Omental fat pad (tissue), 4 donors: ENCODE data around the gene CD1C. TPM values are rescaled to one million over a fixed set of nuclear protein-coding genes. Genes with fewer than 3 reads are reported as not detected.
"Not testable (repeated sequence)": the region's sequence is repeated elsewhere in the genome, so short reads cannot be mapped to it uniquely, and the experiment has no call there.

Source experiments
- ATAC-seq: fragments of 150-250 bp; one replicate; pipeline ENCODE4 v1.9.1; 2016; ENCODE audit warnings: mild to moderate bottlenecking, moderate library complexity; ENCODE audit not compliant: low FRiP score
- DNase-seq: peaks from one replicate; pipeline ENCODE4 v3.0.0-alpha.2; 2019; ENCODE audit warnings: low spot score
- total RNA-seq, 4 donors: library from RNA; depleted of rRNA; stranded (reverse); fragments of >200 nt; gene quantifications; one replicate each; pipeline ENCODE4 v1.1.0, GENCODE V29; 2016
- TF ChIP-seq, protein P1 (sequence below), 3 donors: fragments of 450-650 bp; IDR thresholded peaks; one replicate each; pipeline ENCODE4 v1.5.1; 2016 to 2017; ENCODE audit warnings: antibody characterized with exemption in 3 of 3, mild to moderate bottlenecking in 3 of 3, moderate library complexity in 2 of 3

The CD1C gene
- total RNA-seq, 4 donors from 2014 or later, result 0.74 to 0.96 (median 0.94) TPM; not detected in 1

DNA sequence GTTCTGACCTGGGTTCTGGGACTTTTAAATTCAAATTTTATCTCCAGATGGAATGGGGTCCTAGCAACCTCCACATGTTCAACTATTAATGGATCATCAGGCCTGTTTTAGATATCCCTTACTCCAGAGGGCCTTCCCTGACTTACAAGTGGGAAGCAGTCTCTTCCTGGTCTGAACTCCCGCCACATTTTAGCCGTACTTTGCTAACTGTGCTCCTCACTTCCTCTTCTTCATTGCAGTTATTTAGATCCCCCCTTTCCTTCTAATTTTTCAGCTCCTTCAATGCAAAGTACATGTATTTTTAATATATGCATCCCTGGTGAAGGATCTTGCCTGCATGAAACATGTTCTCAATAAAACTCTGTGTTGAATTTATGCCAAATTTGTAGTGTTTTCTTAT, 31.8 kb upstream of the CD1C start:
- ATAC-seq, result no peak
- TF ChIP-seq, protein P1, sequence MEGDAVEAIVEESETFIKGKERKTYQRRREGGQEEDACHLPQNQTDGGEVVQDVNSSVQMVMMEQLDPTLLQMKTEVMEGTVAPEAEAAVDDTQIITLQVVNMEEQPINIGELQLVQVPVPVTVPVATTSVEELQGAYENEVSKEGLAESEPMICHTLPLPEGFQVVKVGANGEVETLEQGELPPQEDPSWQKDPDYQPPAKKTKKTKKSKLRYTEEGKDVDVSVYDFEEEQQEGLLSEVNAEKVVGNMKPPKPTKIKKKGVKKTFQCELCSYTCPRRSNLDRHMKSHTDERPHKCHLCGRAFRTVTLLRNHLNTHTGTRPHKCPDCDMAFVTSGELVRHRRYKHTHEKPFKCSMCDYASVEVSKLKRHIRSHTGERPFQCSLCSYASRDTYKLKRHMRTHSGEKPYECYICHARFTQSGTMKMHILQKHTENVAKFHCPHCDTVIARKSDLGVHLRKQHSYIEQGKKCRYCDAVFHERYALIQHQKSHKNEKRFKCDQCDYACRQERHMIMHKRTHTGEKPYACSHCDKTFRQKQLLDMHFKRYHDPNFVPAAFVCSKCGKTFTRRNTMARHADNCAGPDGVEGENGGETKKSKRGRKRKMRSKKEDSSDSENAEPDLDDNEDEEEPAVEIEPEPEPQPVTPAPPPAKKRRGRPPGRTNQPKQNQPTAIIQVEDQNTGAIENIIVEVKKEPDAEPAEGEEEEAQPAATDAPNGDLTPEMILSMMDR (IDR thresholded peaks at IDR 0.05), result no peak
- DNase-seq, result no peak

DNA sequence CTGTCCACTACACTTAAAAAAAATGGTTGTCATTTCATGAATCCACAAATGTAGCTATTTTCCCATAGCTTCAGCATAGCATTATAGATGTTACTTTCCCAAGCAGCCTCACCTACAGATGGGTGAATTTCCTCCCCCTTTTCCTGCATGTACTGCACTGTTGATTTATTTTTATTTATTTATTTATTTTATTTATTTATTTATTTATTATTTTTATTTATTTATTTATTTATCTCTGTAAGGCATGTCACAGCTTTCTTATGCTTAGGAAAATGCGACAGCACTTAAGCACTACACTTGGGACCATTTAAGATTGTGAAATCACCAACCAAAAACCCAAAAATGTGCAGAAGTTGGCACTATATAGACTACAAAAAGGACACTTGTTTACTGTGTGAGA, 30.6 kb upstream of the CD1C start:
- ATAC-seq (no peak), DNase-seq (no peak)
- TF ChIP-seq, protein P1 (IDR thresholded peaks at IDR 0.05), result no peak

DNA sequence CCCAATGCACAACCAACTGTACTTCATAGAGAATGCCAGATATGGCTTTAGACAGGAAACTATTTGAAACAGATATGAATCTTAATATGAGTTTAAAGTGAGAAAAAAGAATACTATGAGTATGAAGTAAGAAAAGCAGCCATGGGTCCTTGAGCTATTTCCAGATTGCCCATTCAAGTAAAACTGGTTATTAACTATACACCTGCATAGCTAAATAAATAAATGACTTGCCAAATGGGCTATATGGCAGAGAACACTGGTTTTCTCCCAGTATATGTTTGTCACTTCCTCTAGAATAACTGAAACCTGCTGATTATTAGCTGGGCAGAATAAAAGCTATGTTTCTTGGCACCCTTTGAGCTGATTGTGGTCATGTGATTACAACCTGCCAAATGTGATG, 17.0 kb upstream of the CD1C start:
- TF ChIP-seq, protein P1 (IDR thresholded peaks at IDR 0.05), result no peak
- DNase-seq (no peak), ATAC-seq (no peak)

DNA sequence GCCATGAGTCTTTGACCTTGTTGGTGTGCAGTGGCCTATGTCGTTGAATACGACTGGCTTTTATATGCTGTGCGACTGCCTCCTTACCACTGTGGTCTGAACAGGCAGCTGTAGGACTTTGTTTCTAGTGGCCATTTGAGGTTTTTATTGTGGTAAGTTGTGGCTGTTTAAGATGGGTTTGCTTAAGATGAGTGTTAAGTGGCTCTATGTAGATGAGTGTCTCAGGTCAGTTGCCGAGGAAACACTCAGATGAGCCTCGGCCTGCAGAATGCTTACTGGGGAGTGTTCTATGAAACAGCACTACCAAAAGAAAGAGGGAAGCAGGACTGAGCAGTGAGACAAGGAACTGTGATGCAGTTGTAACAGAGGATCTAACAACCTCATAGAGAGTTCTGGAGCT, 14.9 kb upstream of the CD1C start:
- TF ChIP-seq, protein P1 (IDR thresholded peaks at IDR 0.05), result no peak
- ATAC-seq (no peak), DNase-seq (no peak)

DNA sequence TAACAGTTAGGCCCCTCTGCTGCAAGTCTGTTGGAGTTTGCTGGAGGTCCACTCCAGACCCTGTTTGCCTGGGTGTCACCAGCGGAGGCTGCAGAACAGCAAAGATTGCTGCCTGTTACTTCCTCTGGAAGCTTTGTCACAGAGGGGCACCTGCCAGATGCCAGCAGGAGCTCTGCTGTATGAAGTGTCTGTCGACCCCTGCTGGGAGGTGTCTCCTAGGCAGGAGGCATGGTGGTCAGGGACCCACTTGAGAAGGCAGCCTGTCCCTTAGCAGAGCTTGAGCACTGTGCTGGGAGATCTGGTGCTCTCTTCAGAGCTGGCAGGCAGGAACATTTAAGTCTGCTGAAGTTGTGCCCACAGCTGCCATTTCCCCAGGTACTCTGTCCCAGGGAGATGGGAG, 7.3 kb upstream of the CD1C start:
- not testable (repeated sequence) for ATAC-seq, DNase-seq

DNA sequence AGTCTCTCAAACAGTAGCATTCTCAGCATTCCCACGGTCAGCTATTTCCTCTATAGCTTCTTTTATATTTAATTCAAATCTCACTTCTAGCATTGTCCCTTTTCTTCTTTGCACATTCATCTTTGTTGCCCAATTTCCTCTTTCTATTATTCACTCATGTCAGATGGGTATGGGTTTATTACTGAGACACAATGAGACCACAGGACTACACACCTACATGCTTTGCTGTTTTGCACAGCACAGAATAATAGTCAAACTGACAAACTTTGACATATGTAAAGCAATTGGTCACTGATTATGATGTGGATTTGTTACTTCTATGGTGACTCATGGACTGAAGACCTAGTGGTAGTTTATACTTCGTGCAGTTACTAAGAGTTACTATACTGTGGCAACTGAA, 5.8 kb upstream of the CD1C start:
- no peak for ATAC-seq
- TF ChIP-seq, protein P1 (IDR thresholded peaks at IDR 0.05), result no peak
- no peak for DNase-seq

DNA sequence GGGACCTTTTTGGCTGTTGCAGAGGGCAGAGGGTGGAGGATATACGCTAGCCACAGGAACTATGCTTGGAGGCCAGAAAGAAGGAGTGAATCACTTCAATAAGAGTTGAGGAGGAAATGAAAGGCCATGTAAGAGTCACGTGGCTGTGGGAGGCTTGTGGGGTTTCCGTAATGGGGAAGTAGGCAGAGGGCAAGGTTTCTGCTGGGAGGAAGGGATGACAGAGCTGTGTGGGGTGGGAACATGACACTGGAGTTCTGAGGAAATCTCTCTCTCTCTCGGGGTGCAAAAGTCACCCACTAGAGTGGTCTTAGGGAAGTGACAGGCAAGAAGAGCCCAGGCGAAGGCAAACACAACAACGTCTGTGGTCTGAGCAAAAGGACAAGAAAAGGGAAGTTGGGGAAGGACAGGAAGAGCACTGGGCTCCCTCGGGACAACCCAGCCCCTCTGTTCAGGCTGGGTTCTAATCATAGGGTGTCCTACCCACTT, 3.9 kb upstream of the CD1C start:
- TF ChIP-seq, protein P1 (IDR thresholded peaks at IDR 0.05), result no peak
- ATAC-seq (no peak), DNase-seq (no peak)

DNA sequence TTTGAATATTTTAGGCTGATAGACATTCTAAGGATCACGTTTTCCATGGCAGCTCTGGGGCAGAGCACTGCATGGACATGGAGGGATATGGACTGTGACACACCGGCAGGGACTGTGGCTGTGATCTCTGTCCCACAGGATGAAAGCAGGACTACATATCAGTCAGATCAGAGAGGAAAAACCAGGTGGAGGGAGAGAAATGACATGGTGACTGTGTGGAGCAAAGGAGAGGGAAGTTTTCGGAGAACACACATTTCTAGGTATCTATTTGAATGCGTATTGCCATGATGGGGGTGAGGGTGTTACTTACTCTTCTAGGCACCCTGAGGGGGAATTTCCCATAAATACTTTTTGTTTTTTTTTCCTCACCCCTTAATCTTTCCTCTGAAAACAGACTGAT, 3.2 kb upstream of the CD1C start:
- DNase-seq (no peak), ATAC-seq (no peak)
- TF ChIP-seq, protein P1 (IDR thresholded peaks at IDR 0.05), result no peak
